PC-3 (cell line): ENCODE results near the gene TELO2.

Experiments used
- CTCF ChIP-seq: fragments of 300-600 bp; sonication (generic); conservative IDR thresholded peaks from 2 replicates; pipeline ENCODE4 v1.5.1; 2017; ENCODE audit warnings: antibody characterized with exemption, low read depth, mild to moderate bottlenecking, low read length
- EZH2 ChIP-seq: fragments of 300-600 bp; sonication (generic); IDR thresholded peaks from one replicate; pipeline ENCODE4 v1.6.1; 2017; ENCODE audit warnings: antibody characterized with exemption, mild to moderate bottlenecking, low read length; ENCODE audit not compliant: unreplicated experiment
- EZH2phosphoT487 ChIP-seq: fragments of 300-600 bp; sonication (generic); IDR thresholded peaks from 2 replicates; pipeline ENCODE4 v1.6.1; 2018; ENCODE audit warnings: mild to moderate bottlenecking, antibody characterized with exemption, low read length, borderline replicate concordance

DNA sequence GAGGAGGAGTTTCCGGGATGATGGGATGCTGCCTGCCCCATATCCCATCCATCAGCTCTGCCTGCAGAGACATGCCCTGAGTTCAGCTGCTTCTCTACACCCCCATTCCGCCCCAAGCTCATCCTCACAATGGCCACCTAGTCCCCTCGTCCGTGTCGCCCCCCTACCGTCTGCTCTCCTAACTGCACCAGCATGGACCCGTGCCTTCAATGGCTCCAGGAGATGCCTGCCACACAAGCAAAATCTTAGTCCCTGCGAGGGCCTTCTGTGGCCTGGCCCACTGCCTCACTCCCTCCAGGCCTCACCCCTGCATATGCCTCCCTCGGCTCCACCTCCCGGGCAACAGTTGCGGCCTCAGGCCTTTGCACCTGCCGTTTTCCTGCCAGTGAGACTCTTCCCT lies 1.8 kb upstream of the TELO2 start:
- TF ChIP-seq CTCF (no peak), EZH2 (no peak), EZH2phosphoT487 (no peak)
